Transverse colon (tissue), 4 donors: ENCODE results near the gene MAP1LC3A. TPM values are rescaled to one million over a fixed set of nuclear protein-coding genes. Genes with fewer than 3 reads are reported as not detected.

ENCODE experiments used
- DNase-seq: peaks from one replicate; pipeline ENCODE4 v3.0.0-alpha.2; 2019
- H3K27ac ChIP-seq, 4 donors: fragments of 200-600 bp; sonication (generic); 2 replicates each; pipeline ENCODE4 v1.5.1; 2016 to 2018; ENCODE audit warnings: inconsistent platforms in 4 of 4
- H3K27me3 ChIP-seq: fragments of 200-600 bp; sonication (generic); 2 replicates; pipeline ENCODE4 v1.5.1; 2017; ENCODE audit warnings: inconsistent platforms
- H3K36me3 ChIP-seq, 4 donors: fragments of 200-600 bp; sonication (generic); 2 replicates each; pipeline ENCODE4 v1.5.1; 2017 to 2019; ENCODE audit warnings: inconsistent platforms in 4 of 4
- H3K4me1 ChIP-seq, 4 donors: fragments of 200-600 bp; sonication (generic); 2 replicates each; pipeline ENCODE4 v1.5.1; 2017 to 2020; ENCODE audit warnings: inconsistent platforms in 4 of 4
- H3K4me3 ChIP-seq, 4 donors: fragments of 200-600 bp; sonication (generic); 1 replicate in 1 of 4; 2 replicates in 3 of 4; pipeline versions ENCODE4 v1.5.1 to v1.6.1; 2017 to 2019; ENCODE audit warnings: inconsistent platforms in 4 of 4
- H3K9me3 ChIP-seq, 2 donors: fragments of 200-600 bp; sonication (generic); 2 replicates each; pipeline ENCODE4 v1.5.1; 2017 to 2019; ENCODE audit warnings: inconsistent platforms in 2 of 2
- EP300 ChIP-seq: sonication (generic); formaldehyde crosslinking; IDR thresholded peaks from one replicate; pipeline ENCODE4 v1.6.1; 2017; ENCODE audit warnings: antibody characterized with exemption, low read depth
- POLR2A ChIP-seq: fragments of 450-650 bp; IDR thresholded peaks from one replicate; pipeline ENCODE4 v1.6.1; 2016; ENCODE audit warnings: antibody characterized with exemption, mild to moderate bottlenecking, moderate library complexity
- POLR2AphosphoS5 ChIP-seq, 3 donors: sonication (generic); formaldehyde crosslinking; IDR thresholded peaks; one replicate each; pipeline ENCODE4 v1.6.1; 2016; ENCODE audit warnings: antibody characterized with exemption in 3 of 3
- WGBS, 2 donors: methylation state at CpG; one replicate each; pipeline ENCODE4 v1.1.5; 2018; ENCODE audit warnings: low coverage in 1 of 2; 5-methylcytosine and 5-hydroxymethylcytosine counted together
- in situ Hi-C, 4 donors: fragments of 200-750 bp; cut with MboI; loops; one replicate each; pipeline versions ENCODE4 v1.15.0 to v1.15.1; 2017; ENCODE audit warnings: low sequenced_read_pairs in 3 of 4, low pct_ligation_motif_present in 1 of 4, low pct_unique_long_range_greater_than_20kb in 1 of 4
- intact Hi-C: fragments of 100-400 bp; cut with DNase I; formaldehyde crosslinking; loops from one replicate; pipeline ENCODE4 v1.15.1; 2023; ENCODE audit warnings: low total_unique reads
- total RNA-seq, 4 donors: library from RNA; depleted of rRNA; stranded (reverse); fragments of >200 nt; gene quantifications; one replicate each; pipeline ENCODE4 v1.1.0, GENCODE V29; 2016
- TF ChIP-seq, protein P1 (sequence below), 5 experiments: fragments of 200-600 bp in 3 of 5; fragments of 450-650 bp in 2 of 5; sonication (generic) in 3 of 5; IDR thresholded peaks; 1 replicate in 2 of 5; 2 replicates in 3 of 5; pipeline ENCODE4 v1.5.1; 2016 to 2017; ENCODE audit warnings: antibody characterized with exemption in 5 of 5, inconsistent platforms in 3 of 5, mild to moderate bottlenecking in 2 of 5, moderate library complexity in 1 of 5

The MAP1LC3A gene
- total RNA-seq, 4 donors from 2014 or later, result 41.8 to 166 (median 98.3) TPM

DNA sequence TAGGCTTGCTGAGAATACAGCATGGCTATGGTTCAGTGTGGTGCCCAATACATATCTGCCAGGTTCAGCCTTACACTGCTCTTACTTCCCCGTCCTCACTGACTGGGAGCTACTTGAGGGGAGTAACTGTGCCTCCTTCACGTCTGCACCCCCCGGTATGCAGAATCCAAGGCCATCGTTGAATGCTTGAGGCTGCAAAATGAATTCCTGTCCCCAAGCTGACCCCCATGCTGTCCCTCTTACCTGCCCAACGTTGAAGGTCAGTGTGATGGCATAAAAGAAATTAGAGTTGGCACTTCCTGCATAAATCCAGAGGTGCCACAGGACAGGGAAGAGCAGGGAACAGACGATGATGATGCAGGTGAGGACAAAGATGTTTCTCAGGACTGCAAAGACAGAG, 16.3 kb downstream of the MAP1LC3A start:
- H3K27ac ChIP-seq, result no peak overlapping the region
- H3K4me1 ChIP-seq, result peaks cover 8 to 21% (median 12%) of the 10 kb centered on the region in 4 donors
- no peaks in the 10 kb centered on the region for H3K9me3 ChIP-seq
- intact Hi-C loops (no loop called here), in situ Hi-C loops (loop anchor here in 2 of 4 donors (25.0 kb wide), 1 partner anchor 137 kb away; the partner anchor contains the start of gene TP53INP2 (in 2 of the 2))
- 89% methylated on average over 6 of the region's 6 CpGs; no CpG with 5 or more reads in 1 of the 2 donors for WGBS, 2 donors
- H3K27me3 ChIP-seq, result no peaks in the 10 kb centered on the region
- TF ChIP-seq EP300 (no peak), POLR2A (no peak), POLR2AphosphoS5 (IDR thresholded peaks at IDR 0.05) (no peak)
- TF ChIP-seq, protein P1, sequence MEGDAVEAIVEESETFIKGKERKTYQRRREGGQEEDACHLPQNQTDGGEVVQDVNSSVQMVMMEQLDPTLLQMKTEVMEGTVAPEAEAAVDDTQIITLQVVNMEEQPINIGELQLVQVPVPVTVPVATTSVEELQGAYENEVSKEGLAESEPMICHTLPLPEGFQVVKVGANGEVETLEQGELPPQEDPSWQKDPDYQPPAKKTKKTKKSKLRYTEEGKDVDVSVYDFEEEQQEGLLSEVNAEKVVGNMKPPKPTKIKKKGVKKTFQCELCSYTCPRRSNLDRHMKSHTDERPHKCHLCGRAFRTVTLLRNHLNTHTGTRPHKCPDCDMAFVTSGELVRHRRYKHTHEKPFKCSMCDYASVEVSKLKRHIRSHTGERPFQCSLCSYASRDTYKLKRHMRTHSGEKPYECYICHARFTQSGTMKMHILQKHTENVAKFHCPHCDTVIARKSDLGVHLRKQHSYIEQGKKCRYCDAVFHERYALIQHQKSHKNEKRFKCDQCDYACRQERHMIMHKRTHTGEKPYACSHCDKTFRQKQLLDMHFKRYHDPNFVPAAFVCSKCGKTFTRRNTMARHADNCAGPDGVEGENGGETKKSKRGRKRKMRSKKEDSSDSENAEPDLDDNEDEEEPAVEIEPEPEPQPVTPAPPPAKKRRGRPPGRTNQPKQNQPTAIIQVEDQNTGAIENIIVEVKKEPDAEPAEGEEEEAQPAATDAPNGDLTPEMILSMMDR (IDR thresholded peaks at IDR 0.05), result no peak
- DNase-seq, result no peak
- no peaks in the 10 kb centered on the region for H3K36me3 ChIP-seq
- H3K4me3 ChIP-seq, result no peak overlapping the region

GRCh38 chr20:34575271-34575670, 16.8 kb downstream of the MAP1LC3A start:
- in situ Hi-C loops (no loop called here), intact Hi-C loops (no loop called here)
- Histone ChIP-seq H3K36me3 (no peaks in the 10 kb centered on the region), H3K27ac (no peak overlapping the region), H3K4me1 (peaks cover 12 to 25% (median 16%) of the 10 kb centered on the region in 4 donors), H3K27me3 (no peaks in the 10 kb centered on the region), H3K9me3 (no peaks in the 10 kb centered on the region), H3K4me3 (no peak overlapping the region)
- DNase-seq, result no peak
- WGBS, 2 donors, result 86% methylated on average over 5 of the region's 5 CpGs; no CpG with 5 or more reads in 1 of the 2 donors
- TF ChIP-seq, protein P1 (IDR thresholded peaks at IDR 0.05), result no peak
- TF ChIP-seq EP300 (no peak), POLR2AphosphoS5 (IDR thresholded peaks at IDR 0.05) (no peak), POLR2A (no peak)

DNA sequence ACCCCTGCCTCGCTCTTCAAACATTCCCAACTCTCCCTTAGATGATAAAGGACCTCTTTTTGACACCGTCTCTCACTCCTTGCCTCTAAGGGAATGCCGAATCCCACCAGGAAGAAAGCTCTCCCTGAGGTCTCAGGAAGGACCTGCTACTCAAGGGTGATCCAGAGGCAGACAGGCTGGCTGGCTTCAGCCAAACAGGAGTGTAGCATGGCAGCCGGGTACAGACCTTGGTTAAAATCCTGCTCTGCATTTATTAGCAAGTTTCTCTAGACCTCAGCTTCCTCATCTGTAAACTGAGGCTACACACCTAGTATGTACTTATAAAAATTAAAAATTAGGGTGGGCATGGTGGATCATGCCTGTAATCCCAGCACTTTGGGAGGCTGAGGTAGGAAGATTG, 17.2 kb downstream of the MAP1LC3A start:
- no peak overlapping the region for H3K4me3 ChIP-seq
- 96% methylated on average over 4 of the region's 4 CpGs; no CpG with 5 or more reads in 1 of the 2 donors for WGBS, 2 donors
- no peak overlapping the region for H3K27ac ChIP-seq
- no peaks in the 10 kb centered on the region for H3K27me3 ChIP-seq
- intact Hi-C loops, result no loop called here
- no peak for TF ChIP-seq EP300
- no peak for TF ChIP-seq POLR2A
- no peak for TF ChIP-seq POLR2AphosphoS5 (IDR thresholded peaks at IDR 0.05)
- TF ChIP-seq, protein P1 (IDR thresholded peaks at IDR 0.05), result no peak
- in situ Hi-C loops, result no loop called here
- no peak for DNase-seq
- no peaks in the 10 kb centered on the region for H3K36me3 ChIP-seq
- peaks cover 17 to 30% (median 21%) of the 10 kb centered on the region in 4 donors for H3K4me1 ChIP-seq
- H3K9me3 ChIP-seq, result no peaks in the 10 kb centered on the region

DNA sequence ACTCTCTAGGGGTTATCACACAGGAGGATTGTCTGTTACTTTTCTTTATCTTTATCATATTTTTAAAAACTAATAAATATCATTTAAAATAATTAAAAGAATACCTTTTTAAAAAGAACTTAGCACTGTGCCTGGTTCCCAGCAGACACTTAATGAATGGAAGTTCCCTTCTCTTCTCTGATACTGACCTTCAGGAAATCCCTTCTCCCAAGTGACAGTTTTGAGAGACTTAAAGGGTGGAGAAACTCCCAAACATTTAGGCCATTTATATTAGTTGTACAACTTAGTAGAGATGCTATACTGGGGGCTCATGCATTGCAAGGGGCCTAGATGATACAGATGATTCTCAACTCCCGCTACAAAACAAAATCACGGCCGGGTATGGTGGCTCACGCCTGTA, 18.5 kb downstream of the MAP1LC3A start:
- 96 to 100% methylated on average over 3 to 4 of the region's 4 CpGs for WGBS, 2 donors
- Histone ChIP-seq H3K9me3 (no peaks in the 10 kb centered on the region), H3K27ac (no peak overlapping the region), H3K36me3 (no peaks in the 10 kb centered on the region), H3K27me3 (no peaks in the 10 kb centered on the region), H3K4me3 (no peak overlapping the region), H3K4me1 (peaks cover 20 to 42% (median 32%) of the 10 kb centered on the region in 4 donors)
- intact Hi-C loops, result no loop called here
- TF ChIP-seq EP300, result no peak
- TF ChIP-seq, protein P1 (IDR thresholded peaks at IDR 0.05), result no peak
- in situ Hi-C loops, result no loop called here
- no peak for DNase-seq
